ENCODE data around the gene ZNF701.
A peak's percentile ranks its signal among the peaks of the same experiment; 100 is the strongest.
"Not testable (repeated sequence)": the region's sequence is repeated elsewhere in the genome, so short reads cannot be mapped to it uniquely, and the experiment has no call there.

Gene ZNF701

GRCh38 chr19:52570000-52570861 lies at the start of gene ZNF701:
Gene ZNF701, plus strand, starts transcription at chr19:52570287. Its CDS starts 3,861 bp downstream, at chr19:52574148.
- peak; percentile 93 for DNase-seq

GRCh38 chr19:52522551-52522950 lies 47.5 kb upstream of the ZNF701 start:
- no peak for DNase-seq

GRCh38 chr19:52524086-52524485 lies 46.0 kb upstream of the ZNF701 start:
- no peak for DNase-seq

DNA sequence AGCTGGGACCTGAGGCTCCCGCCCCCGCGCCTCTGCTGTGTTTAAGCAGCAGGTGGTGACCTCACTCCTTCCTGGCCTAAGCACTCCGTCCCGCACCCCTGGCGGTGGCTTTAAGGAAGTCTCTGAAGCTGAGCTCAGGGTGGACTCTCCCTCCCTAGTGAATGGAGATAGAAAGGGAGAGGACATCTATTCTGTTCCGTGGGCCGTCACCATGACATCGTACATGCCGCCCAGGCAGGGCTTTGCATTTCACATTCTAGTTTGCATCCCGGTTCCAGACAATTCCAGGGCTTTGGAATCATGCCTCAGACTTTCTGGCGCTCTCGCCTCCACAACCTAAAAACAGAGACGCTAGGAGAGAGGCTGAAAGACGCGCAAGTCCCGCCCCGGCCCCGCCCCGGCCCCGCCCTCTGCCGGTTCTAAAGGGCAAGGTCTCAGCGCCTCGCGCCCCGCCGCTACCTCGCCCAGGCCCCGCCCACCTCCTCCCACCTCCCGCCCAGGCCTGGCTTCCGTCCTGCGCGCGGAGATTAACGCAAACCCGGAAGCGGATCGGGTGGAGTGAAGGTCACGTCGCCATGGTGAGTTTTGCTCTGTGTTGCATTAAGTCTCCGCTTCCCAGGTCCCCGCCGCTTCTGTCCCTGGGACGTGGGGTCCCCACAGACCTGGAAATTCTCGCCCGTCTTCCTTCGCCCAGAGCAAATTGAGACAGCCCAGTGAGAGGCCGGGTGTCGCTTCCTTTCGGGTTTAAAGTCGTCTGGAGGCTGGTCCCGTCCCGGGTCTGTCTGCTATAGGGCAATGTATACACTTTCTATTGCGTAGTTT lies 42.7 kb upstream of the ZNF701 start, which contains the start of gene ZNF808:
ZNF808 (plus strand) TSS at position 535 of the 822 bp plus-strand sequence. CDS start 15,617 bp downstream, outside the sequence.
- DNase-seq, result peak; percentile 95

- no peak for DNase-seq
Observed at GRCh38 chr19:52527956-52528351, 42.1 kb upstream of the ZNF701 start.

DNA sequence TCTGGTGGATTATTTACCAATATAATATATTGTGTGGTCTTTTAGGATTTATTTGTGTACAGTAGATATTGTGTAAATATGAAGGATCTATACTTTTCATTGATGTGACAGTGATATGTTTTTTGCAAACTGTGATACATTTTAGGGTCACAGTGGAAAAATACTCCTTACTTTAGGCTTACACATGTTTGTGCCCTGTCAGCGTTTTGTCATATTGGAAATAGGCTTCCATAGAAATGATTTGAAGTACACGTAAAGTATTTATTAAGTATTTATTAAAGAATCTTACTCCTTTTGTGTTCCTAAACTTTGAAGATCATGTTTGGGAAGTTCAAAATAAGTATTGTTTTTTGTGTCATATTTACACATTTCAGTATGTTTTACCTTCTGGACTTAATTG lies 37.6 kb upstream of the ZNF701 start:
- no peak for DNase-seq

GRCh38 chr19:52533901-52534300 lies 36.2 kb upstream of the ZNF701 start:
- DNase-seq, result no peak

- not testable (repeated sequence) for DNase-seq
Observed at GRCh38 chr19:52535385-52535770, 34.7 kb upstream of the ZNF701 start.

DNA sequence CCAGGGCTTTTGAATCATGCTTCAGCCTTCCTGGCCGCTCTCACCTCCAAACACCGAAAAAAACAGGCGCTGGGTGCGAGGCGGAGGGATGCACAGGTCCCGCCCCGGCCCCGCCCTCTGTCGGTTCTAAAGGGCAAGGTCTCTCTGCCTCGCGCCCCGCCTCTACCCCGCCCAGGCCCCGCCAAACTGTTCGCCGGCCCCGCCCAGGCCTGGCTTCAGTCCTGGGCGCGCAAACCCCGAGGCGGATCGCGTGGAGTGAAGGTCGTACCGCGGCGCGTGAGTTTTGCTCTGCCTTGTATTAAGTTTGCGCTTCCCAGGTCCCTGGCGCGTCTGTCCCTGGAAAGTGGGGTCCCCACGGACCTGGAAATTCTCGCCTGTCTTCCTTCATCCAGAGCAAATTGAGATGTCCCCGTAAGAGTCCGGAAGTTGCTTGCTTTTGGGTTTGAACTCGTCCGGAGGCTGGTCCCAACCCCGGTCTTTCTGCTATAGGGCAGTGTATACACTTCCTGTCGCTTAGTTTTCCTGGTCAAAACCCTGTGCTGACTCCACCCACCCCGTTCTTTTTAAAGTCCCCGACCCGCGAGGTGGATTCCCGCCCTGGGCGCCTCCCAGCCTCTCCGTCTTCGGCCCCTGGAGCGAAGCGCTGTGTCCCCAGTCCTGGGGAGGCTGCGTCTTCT lies 34.2 kb upstream of the ZNF701 start:
- peak; percentile 87 for DNase-seq

- peak; percentile 61 for DNase-seq
Observed at GRCh38 chr19:52536448-52536800, 33.7 kb upstream of the ZNF701 start.

DNA sequence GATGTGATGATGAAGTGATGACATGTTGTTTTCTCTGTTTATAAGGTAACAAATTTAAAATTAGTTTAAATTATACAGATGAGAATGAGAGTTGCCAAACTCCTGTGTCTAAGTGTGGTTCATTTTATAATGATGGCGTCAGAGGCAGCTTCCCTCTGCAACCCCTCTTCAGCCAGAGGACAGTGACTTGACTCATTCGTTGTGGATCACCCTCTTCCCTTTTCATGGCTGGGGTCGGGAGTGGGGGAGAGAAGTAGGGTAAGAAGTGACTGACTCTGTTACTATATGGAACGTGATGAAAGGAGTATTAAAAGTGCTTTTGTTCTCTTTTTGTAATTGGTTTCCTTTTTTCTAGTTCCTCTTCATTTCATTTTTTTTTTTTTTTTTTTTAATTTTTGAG lies 31.3 kb upstream of the ZNF701 start:
- DNase-seq, result peak; percentile 9

DNA sequence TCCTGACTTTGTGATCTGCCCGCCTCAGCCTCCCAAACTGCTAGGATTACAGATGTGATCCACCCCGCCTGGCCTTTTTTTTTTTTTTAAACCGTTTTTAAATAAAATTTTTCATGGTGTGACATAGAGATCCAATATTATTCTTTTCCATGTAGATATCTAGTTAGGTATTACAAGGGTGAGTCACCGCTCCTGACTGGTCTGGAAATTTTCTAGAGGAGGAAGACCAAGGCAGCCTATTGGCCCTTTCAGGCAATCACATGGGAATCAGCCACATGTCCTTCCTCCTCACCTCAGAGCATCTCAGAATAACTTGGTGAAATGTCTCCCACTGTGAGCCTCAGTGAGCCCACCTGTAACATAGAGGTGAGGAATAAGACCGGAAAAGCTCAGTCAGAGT lies 28.9 kb upstream of the ZNF701 start:
- DNase-seq, result not testable (repeated sequence)

GRCh38 chr19:52541608-52542007 lies 28.5 kb upstream of the ZNF701 start:
- no peak for DNase-seq

DNA sequence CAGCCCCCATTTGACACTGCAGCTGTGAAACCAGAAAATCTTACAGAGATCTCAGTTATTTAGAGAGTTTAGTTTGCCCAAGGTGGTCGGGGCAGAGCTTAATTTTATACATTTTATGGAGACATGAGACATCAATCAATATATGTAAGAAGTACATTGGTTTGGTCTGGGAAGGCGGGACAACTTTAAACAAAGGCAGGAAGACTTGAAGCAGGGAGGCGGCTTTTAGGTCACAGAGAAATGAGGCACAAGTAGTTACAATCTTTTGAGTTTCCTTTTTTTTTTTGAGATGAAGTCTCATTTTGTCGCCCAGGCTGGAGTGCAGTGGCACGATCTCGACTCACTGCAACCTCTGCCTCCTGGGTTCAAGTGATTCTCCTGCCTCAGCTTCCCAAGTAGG lies 27.5 kb upstream of the ZNF701 start:
- not testable (repeated sequence) for DNase-seq

DNA sequence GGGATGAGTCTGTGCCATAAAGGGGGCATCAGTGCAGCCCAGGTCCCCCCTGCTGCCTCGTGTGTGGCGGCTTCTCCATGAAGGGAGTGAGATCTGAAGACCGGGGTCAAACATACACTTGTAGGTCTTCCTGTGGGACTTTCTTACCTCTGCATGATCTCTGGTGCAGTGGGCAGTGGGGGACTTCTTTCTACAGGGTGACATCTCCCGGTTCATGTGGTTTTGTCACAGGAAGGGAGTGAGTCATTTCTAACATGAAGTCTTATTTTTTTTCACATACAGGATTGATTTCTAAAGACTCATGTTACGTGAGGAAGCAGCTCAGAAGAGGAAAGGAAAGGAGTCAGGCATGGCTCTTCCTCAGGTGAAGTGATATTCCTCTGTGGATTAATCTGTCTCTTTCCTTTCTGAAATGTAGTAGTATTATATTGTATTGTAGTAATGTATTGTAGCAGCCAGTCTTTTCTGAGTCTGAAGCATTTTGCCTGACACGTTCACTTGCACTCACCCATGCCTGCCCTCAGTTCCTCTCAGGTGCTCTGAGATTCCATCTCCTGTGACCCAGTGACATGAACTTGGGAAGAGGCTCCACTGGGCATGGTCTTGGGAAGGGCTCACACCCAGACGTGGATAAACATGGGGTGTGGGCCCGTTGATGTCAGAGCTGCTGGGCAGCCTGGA lies 27.0 kb upstream of the ZNF701 start:
- DNase-seq, result peak; percentile 22

GRCh38 chr19:52554216-52554971 lies 15.7 kb upstream of the ZNF701 start:
- DNase-seq, result no peak

DNA sequence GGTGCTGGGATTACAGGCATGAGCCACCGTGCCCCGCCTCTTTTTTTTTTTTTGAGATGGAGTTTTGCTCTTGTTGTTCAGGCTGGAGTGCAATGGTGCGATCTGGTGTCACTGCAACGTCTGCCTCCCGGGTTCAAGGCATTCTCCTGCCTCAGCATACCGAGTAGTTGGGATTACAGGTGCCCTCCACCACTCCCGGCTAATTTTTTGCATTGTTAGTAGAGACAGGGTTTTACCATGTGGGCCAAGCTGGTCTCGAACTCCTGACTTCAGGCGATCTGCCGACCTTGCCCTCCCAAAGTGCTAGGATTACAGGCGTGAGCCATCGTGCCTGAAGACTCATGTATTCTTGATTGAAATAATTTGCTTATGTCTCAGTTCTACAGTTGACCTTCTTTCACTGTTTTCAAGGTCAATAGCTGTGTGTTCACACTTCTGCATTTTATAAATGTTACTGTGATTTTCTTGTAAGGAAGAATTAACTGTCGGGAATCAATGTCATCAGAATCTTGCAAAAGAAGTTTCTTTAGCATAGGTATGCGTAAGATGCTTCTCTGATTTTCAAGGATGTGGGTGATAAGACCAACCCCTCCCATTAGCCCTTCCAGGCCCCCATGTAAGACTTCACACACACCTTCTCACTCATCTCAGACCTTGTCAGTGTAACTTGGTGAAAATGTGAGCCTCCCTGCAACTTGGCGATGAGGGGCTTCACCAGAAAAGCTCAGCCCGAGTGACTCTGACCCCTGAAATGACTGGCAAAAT lies 12.7 kb upstream of the ZNF701 start:
- no peak for DNase-seq

- not testable (repeated sequence) for DNase-seq
Observed at GRCh38 chr19:52558732-52559445, 11.2 kb upstream of the ZNF701 start.

DNA sequence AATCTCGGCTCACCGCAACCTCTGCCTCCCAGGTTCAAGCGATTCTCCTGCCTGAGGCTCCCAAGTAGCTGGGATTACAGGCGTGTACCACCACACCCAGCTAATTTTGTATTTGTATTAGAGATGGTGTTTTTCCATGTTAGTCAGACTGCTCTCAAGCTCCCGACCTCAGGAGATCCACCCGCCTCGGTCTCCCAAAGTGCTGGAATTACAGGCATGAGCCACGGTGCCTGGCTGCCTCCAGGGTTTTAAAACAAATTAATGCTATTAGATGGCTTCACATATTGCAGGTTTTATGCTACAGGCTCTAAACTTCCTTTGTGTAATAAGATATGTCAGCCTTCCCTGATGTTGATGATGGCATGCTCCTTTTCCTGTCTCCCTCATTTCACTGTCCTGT lies 8.5 kb upstream of the ZNF701 start:
- not testable (repeated sequence) for DNase-seq

DNA sequence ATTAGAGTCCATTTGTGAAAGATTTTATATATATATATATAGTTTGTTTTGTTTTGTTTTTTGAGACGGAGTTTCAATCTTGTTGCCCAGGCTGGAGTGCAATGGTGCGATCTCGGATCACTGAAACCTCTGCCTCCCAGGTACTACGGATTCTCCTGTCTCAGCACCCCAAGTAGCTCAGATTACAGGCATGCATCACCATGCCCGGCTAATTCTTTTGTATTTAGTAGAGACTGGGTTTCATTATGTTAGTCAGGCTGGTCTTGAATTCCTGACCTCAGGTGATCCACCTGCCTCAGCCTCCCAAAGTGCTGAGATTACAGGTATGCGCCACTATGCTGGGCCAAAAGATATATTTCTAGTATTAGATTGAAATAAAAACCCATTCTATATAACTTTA lies 4.0 kb upstream of the ZNF701 start:
- no peak for DNase-seq

Data from CD4-positive, alpha-beta T cell treated with Interferon gamma for 1 hour (primary cell).